PC-9 (cell line): ENCODE measurements around the gene SYT1. TPM values are rescaled to one million over a fixed set of nuclear protein-coding genes. Genes with fewer than 3 reads are reported as not detected.

ENCODE experiments used
- BruUV-seq: library from RNA; stranded (reverse); fragments of 400-500 nt; replicated peaks from 2 replicates; lab custom pipeline; 2021; lab: Mats Ljungman, UMichigan
- CTCF ChIA-PET: fragments of 300-600 bp; sonication (Branson Sonifier 250); formaldehyde crosslinking; loops from one replicate; lab custom pipeline; 2022; ENCODE audit warnings: antibody characterized with exemption; lab: Charles Lee
- POLR2A ChIA-PET: fragments of 300-600 bp; sonication (Branson Sonifier 250); formaldehyde crosslinking; loops from one replicate; lab custom pipeline; 2022; ENCODE audit warnings: antibody characterized with exemption; ENCODE audit not compliant: unreplicated experiment; lab: Charles Lee
- DNase-seq, 2 experiments: peaks; one replicate each; pipeline versions ENCODE4 v3.0.0 to v3.0.0-alpha.2; 2015 to 2022; ENCODE audit warnings: mixed read lengths in 1 of 2
- H2AFZ ChIP-seq: fragments of 200-600 bp; sonication (generic); 2 replicates; pipeline ENCODE4 v1.8.1; 2017; ENCODE audit warnings: antibody characterized with exemption
- H3F3A ChIP-seq: fragments of 200-600 bp; sonication (generic); 2 replicates; pipeline ENCODE4 v1.8.1; 2017; ENCODE audit warnings: antibody characterized with exemption, mild to moderate bottlenecking, low read depth; ENCODE audit not compliant: insufficient read depth
- H3K27ac ChIP-seq: fragments of 200-600 bp; sonication (generic); 2 replicates; pipeline ENCODE4 v1.6.1; 2016; ENCODE audit warnings: mixed run types
- H3K27me3 ChIP-seq: fragments of 200-600 bp; sonication (generic); 2 replicates; pipeline ENCODE4 v1.6.1; 2016; ENCODE audit warnings: low read depth, mixed run types; ENCODE audit not compliant: insufficient read depth
- H3K36me3 ChIP-seq: fragments of 200-600 bp; sonication (generic); 2 replicates; pipeline ENCODE4 v1.6.1; 2016; ENCODE audit warnings: low read depth, mixed run types
- H3K4me1 ChIP-seq: fragments of 200-600 bp; sonication (generic); replicated peaks from 2 replicates; pipeline ENCODE4 v1.6.1; 2016; ENCODE audit warnings: mixed run types; ENCODE audit not compliant: insufficient read depth
- H3K4me2 ChIP-seq: fragments of 200-600 bp; sonication (generic); 2 replicates; pipeline ENCODE4 v1.6.1; 2017; ENCODE audit warnings: mixed run types
- H3K4me3 ChIP-seq: fragments of 200-600 bp; sonication (generic); 2 replicates; pipeline ENCODE4 v1.6.1; 2016; ENCODE audit warnings: mixed run types
- H3K79me2 ChIP-seq: fragments of 200-600 bp; sonication (generic); 2 replicates; pipeline ENCODE4 v1.6.1; 2017; ENCODE audit warnings: low read depth, mixed run types
- H3K9me2 ChIP-seq: fragments of 200-600 bp; sonication (generic); 2 replicates; pipeline ENCODE4 v1.8.1; 2017; ENCODE audit warnings: mild to moderate bottlenecking; ENCODE audit not compliant: insufficient read depth
- H3K9me3 ChIP-seq: fragments of 200-600 bp; sonication (generic); 2 replicates; pipeline ENCODE4 v1.8.1; 2016; ENCODE audit warnings: low read depth; ENCODE audit not compliant: insufficient read depth
- H4K20me1 ChIP-seq: fragments of 200-600 bp; sonication (generic); 2 replicates; pipeline ENCODE4 v1.8.1; 2017; ENCODE audit not compliant: insufficient read depth
- CTCF ChIP-seq: fragments of 200-600 bp; sonication (generic); conservative IDR thresholded peaks from 2 replicates; pipeline ENCODE4 v1.6.1; 2017; ENCODE audit warnings: mixed run types, antibody characterized with exemption, mild to moderate bottlenecking, moderate library complexity
- EZH2 ChIP-seq: fragments of 200-600 bp; sonication (generic); IDR thresholded peaks from 2 replicates; pipeline ENCODE4 v1.8.0; 2017; ENCODE audit warnings: antibody characterized with exemption, low read depth
- intact Hi-C: fragments of 100-400 bp; cut with micrococcal nuclease; formaldehyde crosslinking; loops from one replicate; pipeline ENCODE4 v1.10.0; 2022; ENCODE audit not compliant: unreplicated experiment
- total RNA-seq: library from RNA; stranded (reverse); gene quantifications from 2 replicates; pipeline ENCODE4 v1.2.3, GENCODE V29; 2021

Gene SYT1
- total RNA-seq, 1 experiment from 2014 or later, result 1.2 TPM

- Histone ChIP-seq H3K79me2 (no peaks in the 10 kb centered on the region), H3F3A (peaks cover 24% of the 10 kb centered on the region; the same call in 1 of the 2 replicates), H3K9me2 (no peaks in the 10 kb centered on the region), H3K27me3 (no peaks in the 10 kb centered on the region), H3K36me3 (no peaks in the 10 kb centered on the region), H3K27ac (no peak overlapping the region), H3K4me1 (peaks cover 41% of the 10 kb centered on the region), H3K4me2 (no peak overlapping the region), H4K20me1 (no peaks in the 10 kb centered on the region), H3K9me3 (peaks cover 20% of the 10 kb centered on the region), H2AFZ (no peak overlapping the region), H3K4me3 (no peak overlapping the region)
- DNase-seq, result no peak
- ChIA-PET CTCF (interaction anchor here (0.6 kb wide), 2 partner anchors 21 to 207 kb away, joined by 3 to 4 read pairs; no protein-coding TSS in a partner anchor), POLR2A (no interaction called here)
- no peak for TF ChIP-seq EZH2
- no peak for TF ChIP-seq CTCF
- intact Hi-C loops, result no loop called here
- BruUV-seq, result no TSS peak
Observed at GRCh38 chr12:79411791-79412190, 547.2 kb downstream of the SYT1 start.

GRCh38 chr12:79413796-79414195, 549.2 kb downstream of the SYT1 start:
- H3F3A ChIP-seq, result peaks cover 24% of the 10 kb centered on the region; the same call in 1 of the 2 replicates
- H3K4me3 ChIP-seq, result peak overlapping the region; percentile 26; the same call in 1 of the 2 replicates
- peak overlapping the region; percentile 46; the same call in 1 of the 2 replicates for H3K27ac ChIP-seq
- peaks cover 34% of the 10 kb centered on the region for H3K4me1 ChIP-seq
- DNase-seq, result no peak
- no peaks in the 10 kb centered on the region for H3K9me2 ChIP-seq
- no peaks in the 10 kb centered on the region for H3K27me3 ChIP-seq
- intact Hi-C loops, result no loop called here
- peaks cover 20% of the 10 kb centered on the region for H3K9me3 ChIP-seq
- H4K20me1 ChIP-seq, result no peaks in the 10 kb centered on the region
- CTCF ChIA-PET, result interaction anchor here (0.5 to 0.6 kb wide), 2 partner anchors 115 to 196 kb away, joined by 3 to 18 read pairs; no protein-coding TSS in a partner anchor
- TF ChIP-seq EZH2 (no peak), CTCF (no peak)
- no peak overlapping the region for H2AFZ ChIP-seq
- no TSS peak for BruUV-seq
- POLR2A ChIA-PET, result interaction anchor here (0.6 kb wide), 3 partner anchors 100 to 298 kb away, joined by 4 to 33 read pairs (median 4); no protein-coding TSS in a partner anchor
- peak overlapping the region; percentile 43 for H3K4me2 ChIP-seq
- H3K36me3 ChIP-seq, result no peaks in the 10 kb centered on the region
- H3K79me2 ChIP-seq, result no peaks in the 10 kb centered on the region

GRCh38 chr12:79414252-79414651, 549.7 kb downstream of the SYT1 start:
- POLR2A ChIA-PET, result interaction anchor here (0.5 to 0.6 kb wide), 3 partner anchors 10 to 297 kb away, joined by 4 to 33 read pairs (median 4); no protein-coding TSS in a partner anchor
- TF ChIP-seq EZH2, result no peak
- no peak for TF ChIP-seq CTCF
- peak overlapping the region; percentile 43 for H3K4me2 ChIP-seq
- H3K4me1 ChIP-seq, result peaks cover 34% of the 10 kb centered on the region
- no peaks in the 10 kb centered on the region for H4K20me1 ChIP-seq
- BruUV-seq, result no TSS peak
- no peaks in the 10 kb centered on the region for H3K36me3 ChIP-seq
- no peaks in the 10 kb centered on the region for H3K79me2 ChIP-seq
- H3K4me3 ChIP-seq, result peak overlapping the region; percentile 26; the same call in 1 of the 2 replicates
- peak overlapping the region; percentile 46 for H3K27ac ChIP-seq
- H3K27me3 ChIP-seq, result no peaks in the 10 kb centered on the region
- H3F3A ChIP-seq, result peaks cover 24% of the 10 kb centered on the region; the same call in 1 of the 2 replicates
- CTCF ChIA-PET, result interaction anchor here (0.5 kb wide), 1 partner anchor 114 kb away, joined by 18 read pairs; no protein-coding TSS in a partner anchor
- 0 out of 2 replicates have a peak overlapping the region, but pooled peaks have one; percentile 48 for H2AFZ ChIP-seq
- DNase-seq, result peak; percentile 25 to 77
- intact Hi-C loops, result no loop called here
- peaks cover 20% of the 10 kb centered on the region for H3K9me3 ChIP-seq
- H3K9me2 ChIP-seq, result no peaks in the 10 kb centered on the region
